Fibroblast of skin of back (primary cell): ENCODE results near the gene PPP2R5D. TPM values are rescaled to one million over a fixed set of nuclear protein-coding genes. Genes with fewer than 3 reads are reported as not detected.
"Not testable (repeated sequence)": the region's sequence is repeated elsewhere in the genome, so short reads cannot be mapped to it uniquely, and the experiment has no call there.

Experiments
- DNase-seq: peaks from one replicate; pipeline ENCODE4 v3.0.0-alpha.2; 2013
- polyA plus RNA-seq, 2 experiments: library from polyadenylated mRNA; unstranded; fragments of 120-200 nt; gene quantifications; one replicate each; pipeline ENCODE4 v1.2.1, GENCODE V29; 2013; ENCODE audit not compliant: insufficient read length in 2 of 2

The PPP2R5D gene
- 71.4 TPM for polyA plus RNA-seq (2013, experiment 1 of 2; ENCODE audit: insufficient read length)
- 38.4 TPM for polyA plus RNA-seq (2013, experiment 2 of 2; ENCODE audit: insufficient read length)

- peak; percentile 99 for DNase-seq
These were observed at the start of gene PPP2R5D for GRCh38 chr6:42984001-42984923. PPP2R5D (plus strand) TSS chr6:42984570; CDS start chr6:42984678, 108 bp downstream.

GRCh38 chr6:42935322-42935721, 49.0 kb upstream of the PPP2R5D start:
- DNase-seq, result no peak

GRCh38 chr6:42936398-42936797, 48.0 kb upstream of the PPP2R5D start:
- no peak for DNase-seq

GRCh38 chr6:42937548-42938427, 46.6 kb upstream of the PPP2R5D start:
- no peak for DNase-seq

- no peak for DNase-seq
These were observed 46.0 kb upstream of the PPP2R5D start for GRCh38 chr6:42938428-42938796.

- no peak for DNase-seq
These were observed 45.2 kb upstream of the PPP2R5D start for GRCh38 chr6:42938987-42939809.

GRCh38 chr6:42939810-42940167, 44.6 kb upstream of the PPP2R5D start:
- no peak for DNase-seq

GRCh38 chr6:42940493-42941045, 43.8 kb upstream of the PPP2R5D start:
- DNase-seq, result no peak

- not testable (repeated sequence) for DNase-seq
These were observed 43.0 kb upstream of the PPP2R5D start for GRCh38 chr6:42941356-42941755.

- DNase-seq, result no peak
These were observed 41.9 kb upstream of the PPP2R5D start for GRCh38 chr6:42942444-42942843.

- DNase-seq, result no peak
These were observed 36.4 kb upstream of the PPP2R5D start for GRCh38 chr6:42947950-42948349.

- no peak for DNase-seq
These were observed 32.0 kb upstream of the PPP2R5D start for GRCh38 chr6:42952389-42952788.

GRCh38 chr6:42954405-42954804, 30.0 kb upstream of the PPP2R5D start:
- DNase-seq, result not testable (repeated sequence)

- no peak for DNase-seq
These were observed 26.2 kb upstream of the PPP2R5D start for GRCh38 chr6:42958125-42958524.

GRCh38 chr6:42959917-42960242, 24.5 kb upstream of the PPP2R5D start:
- DNase-seq, result no peak

- no peak for DNase-seq
These were observed 23.9 kb upstream of the PPP2R5D start, which contains the start of gene GNMT for GRCh38 chr6:42960243-42961019. GNMT (plus strand) TSS chr6:42960754; CDS start chr6:42960768, 14 bp downstream.

GRCh38 chr6:42961020-42961470, 23.3 kb upstream of the PPP2R5D start:
- no peak for DNase-seq

- DNase-seq, result no peak
These were observed 22.3 kb upstream of the PPP2R5D start for GRCh38 chr6:42962096-42962495.

- no peak for DNase-seq
These were observed 21.7 kb upstream of the PPP2R5D start for GRCh38 chr6:42962502-42963178.

GRCh38 chr6:42963179-42963854, 21.1 kb upstream of the PPP2R5D start:
- no peak for DNase-seq
